LHCN-M2 (cell line): ENCODE measurements around the gene DIP2C. TPM values are rescaled to one million over a fixed set of nuclear protein-coding genes. Genes with fewer than 3 reads are reported as not detected.

Experiments used
- DNase-seq: peaks from one replicate; pipeline ENCODE4 v3.0.0-alpha.2; 2012; ENCODE audit warnings: low read depth
- total RNA-seq: library from RNA; depleted of rRNA; stranded (reverse); fragments of >200 nt; gene quantifications from 2 replicates; pipeline ENCODE4 v1.2.3, GENCODE V29; 2014; rRNA removed

The DIP2C gene
- total RNA-seq, 1 experiment from 2014 or later = 4.9 TPM

DNA sequence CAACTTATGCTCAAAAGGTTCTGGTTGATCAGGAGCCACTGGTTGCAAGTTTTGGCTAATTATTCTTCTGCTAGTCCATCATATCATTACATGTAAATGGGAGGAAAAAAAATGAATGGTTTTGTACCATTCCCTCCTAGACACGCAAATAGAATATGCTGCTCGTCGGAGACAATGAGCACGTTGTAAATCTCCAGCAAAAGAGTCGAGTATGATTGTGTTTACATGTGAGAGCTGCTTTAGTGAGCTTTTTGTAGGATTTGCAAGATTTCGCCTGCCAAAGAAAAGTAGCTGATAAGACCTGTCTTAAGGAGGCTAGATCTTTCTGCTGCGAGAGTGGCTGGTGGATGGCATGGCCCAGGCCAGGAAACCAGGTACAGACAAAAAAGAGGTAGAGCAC, 445.2 kb downstream of the DIP2C start:
- no peak for DNase-seq

- no peak for DNase-seq
Observed at GRCh38 chr10:241966-242643, 447.4 kb downstream of the DIP2C start.

DNA sequence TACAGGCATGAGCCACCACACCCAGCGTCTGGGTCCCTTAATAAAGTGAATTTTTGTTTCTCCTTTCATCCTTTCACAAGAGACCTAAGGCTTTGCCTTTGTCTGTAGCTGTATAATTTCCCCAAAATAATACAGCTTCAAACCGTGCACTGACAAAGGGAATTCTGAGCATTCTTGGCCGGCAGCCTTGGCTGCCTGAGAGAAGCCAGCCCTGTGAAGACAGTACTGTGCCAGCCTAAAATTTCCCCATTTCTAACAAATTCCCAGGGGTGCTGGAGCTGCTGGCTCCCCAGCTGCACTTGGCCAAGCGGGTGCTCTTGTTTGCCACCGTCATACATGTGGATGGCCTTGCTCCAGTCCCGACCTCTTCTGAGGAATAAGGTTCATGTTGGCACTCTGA, 448.0 kb downstream of the DIP2C start:
- no peak for DNase-seq

DNA sequence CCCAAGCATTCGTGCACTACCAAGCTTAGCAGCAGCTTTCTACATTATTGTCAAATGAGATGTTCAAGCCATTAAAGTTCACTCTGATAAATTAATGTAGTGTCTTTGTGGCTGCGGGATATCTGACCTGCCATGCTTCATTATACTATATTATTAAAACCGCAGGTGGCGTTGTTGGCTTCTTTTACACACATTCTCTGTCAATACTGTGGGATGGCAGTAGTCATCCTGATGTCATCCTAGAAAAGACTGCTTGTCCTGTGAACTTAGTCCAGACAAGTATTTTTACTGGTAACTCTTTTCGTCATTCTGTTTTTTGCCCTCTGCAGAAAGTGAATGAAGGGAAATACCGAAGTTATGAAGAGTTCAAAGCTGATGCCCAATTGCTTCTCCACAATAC, 450.4 kb downstream of the DIP2C start:
- peak; percentile 75 for DNase-seq

DNA sequence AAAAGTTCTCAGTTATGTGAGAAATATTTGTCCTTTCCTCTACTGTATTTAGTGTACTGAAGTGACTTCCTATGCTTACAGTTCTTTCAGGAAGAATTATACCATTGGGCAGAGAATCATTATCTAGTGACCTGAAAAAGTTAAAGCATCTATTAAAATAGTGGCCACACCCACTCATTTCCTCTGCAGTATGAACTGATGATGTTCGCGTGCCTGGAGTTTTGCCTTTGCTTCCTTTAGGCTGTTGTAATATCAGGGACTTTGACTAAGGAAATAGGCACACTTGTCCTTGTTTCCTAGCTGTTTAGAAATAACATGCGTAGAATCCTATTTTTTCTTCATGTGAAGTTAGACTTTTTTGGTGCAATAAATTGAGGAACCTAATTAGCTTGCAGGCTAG, 453.6 kb downstream of the DIP2C start:
- no peak for DNase-seq

- no peak for DNase-seq
Observed at GRCh38 chr10:234708-235406, 454.6 kb downstream of the DIP2C start.

DNA sequence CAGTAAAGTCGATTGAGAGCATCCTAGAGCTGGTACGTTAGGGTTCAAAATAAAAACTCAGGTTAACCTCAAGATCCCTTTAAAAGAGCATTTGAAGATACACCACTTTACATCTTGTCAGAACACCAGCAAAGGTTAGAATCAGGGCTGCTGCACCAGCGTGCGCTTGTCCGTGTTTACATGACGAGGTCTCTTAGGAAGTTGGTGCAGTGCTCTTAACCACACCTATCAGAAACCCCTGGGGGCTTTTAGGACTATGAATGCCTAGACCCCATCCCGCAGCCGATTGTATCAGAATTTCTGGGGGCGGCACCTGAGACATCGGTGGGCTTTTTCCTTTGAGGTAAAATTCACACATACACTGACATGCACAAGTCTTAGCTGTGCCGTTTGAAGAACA, 456.6 kb downstream of the DIP2C start:
- DNase-seq = no peak

DNA sequence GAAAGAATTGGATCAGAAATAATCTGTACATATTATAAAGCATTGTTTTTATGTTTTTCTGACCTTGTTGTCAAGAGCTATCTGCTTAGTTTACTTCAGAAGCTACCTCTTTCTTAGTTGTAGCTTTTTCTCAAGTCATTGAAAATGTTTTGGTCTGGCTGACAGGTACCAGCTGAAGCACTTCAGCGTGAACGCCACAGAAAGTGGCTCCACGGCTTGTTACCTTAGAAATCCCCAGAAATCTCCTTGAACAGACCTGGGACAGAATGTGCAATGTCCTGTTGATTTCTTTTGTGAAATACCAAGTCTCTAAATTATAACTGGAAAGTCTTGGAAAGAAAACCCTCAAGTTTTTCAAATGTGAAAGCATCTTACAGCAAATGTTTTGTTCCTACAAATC, 457.4 kb downstream of the DIP2C start:
- no peak for DNase-seq

DNA sequence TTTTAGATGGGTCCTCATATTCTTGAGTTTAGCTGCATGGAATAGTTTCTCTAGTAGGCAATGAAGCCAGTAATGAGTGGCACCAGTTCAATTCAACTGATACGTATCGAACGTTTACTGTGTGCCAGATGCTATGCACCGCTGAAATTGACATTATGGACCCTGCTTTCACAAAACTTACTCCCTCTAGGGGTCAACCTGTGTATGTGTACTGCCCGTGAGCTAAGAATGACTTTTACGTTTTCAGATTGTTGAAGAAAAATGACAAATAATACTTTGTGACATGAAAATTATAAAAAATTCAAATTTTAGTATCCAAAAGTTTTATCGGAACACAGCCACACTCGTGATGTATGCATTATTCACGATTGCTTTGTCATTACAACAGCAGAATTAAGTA, 458.7 kb downstream of the DIP2C start:
- peak; percentile 14 for DNase-seq

DNA sequence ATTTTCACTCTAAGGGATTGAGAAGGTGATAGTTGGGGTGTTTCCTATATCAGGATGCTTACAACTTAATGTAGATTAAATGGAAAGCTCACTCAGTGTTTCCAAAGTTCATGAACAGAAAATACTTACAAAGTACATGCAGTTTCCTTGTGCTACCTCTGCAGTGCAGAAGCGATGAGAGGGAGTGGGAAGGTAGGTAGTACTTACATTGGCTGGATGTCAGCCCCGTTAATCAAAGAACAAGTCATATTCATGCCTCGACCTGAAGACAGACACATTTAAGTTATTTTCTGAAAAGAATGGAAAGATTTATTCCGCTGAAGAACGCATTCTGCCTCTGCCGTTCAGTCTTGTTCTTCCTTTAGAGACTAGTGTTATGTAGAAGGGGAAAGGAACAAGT, 461.1 kb downstream of the DIP2C start:
- no peak for DNase-seq

GRCh38 chr10:227014-227413, 462.5 kb downstream of the DIP2C start:
- peak; percentile 33 for DNase-seq

GRCh38 chr10:226018-226417, 463.4 kb downstream of the DIP2C start:
- no peak for DNase-seq

DNA sequence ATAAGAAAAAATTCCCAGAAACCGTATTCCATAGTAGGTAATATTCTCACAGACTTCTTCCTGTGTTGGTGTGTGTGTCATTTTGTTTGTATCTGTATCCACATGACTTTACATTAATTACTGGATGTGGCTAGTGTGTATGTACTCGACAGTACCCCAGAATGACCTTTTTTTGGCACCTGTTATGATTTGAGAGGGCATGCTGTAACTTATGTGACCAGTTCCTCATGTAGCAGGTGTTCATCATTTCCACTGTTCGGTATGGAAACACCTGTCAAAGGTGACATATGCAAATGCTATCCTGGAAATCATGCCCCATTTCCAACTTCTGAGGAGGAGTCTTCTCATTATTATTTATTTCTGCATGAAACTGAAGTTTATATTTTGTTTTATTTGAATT, 464.9 kb downstream of the DIP2C start:
- DNase-seq = no peak

Other genes with a start within 250 kb of the DIP2C start
- 30.5 and 32.6 TPM in 2 replicates for gene LARP4B, start 242.0 kb upstream of the DIP2C start, total RNA-seq